A549 (cell line): ENCODE data around the gene TFB2M. TPM values are rescaled to one million over a fixed set of nuclear protein-coding genes. Genes with fewer than 3 reads are reported as not detected.

Source experiments
- ATAC-seq, 2 experiments: fragments of 200-7000 bp in 1 of 2; fragments of >200 bp in 1 of 2; cut with Nextera tagmentation in 1 of 2; cut with Tn5 transposase in 1 of 2; 3 replicates each; pipeline versions ENCODE4 v1.8.0 to v1.9.1; 2018 to 2020; ENCODE audit warnings: mild to moderate bottlenecking in 1 of 2, moderate library complexity in 1 of 2
- CTCF ChIA-PET: fragments of 300-600 bp; sonication (Branson Sonifier 250); formaldehyde crosslinking; extraction: SDS; loops from one replicate; lab custom pipeline; 2021; ENCODE audit warnings: antibody characterized with exemption, inconsistent platforms; lab: Yijun Ruan, JAX
- POLR2A ChIA-PET: fragments of 350-600 bp; formaldehyde crosslinking; extraction: SDS; loops from one replicate; lab custom pipeline; 2021; ENCODE audit warnings: antibody characterized with exemption, inconsistent platforms; lab: Yijun Ruan, JAX
- DNase-seq, 2 experiments: peaks; one replicate each; pipeline versions ENCODE4 v3.0.0 to v3.0.0-alpha.2; 2011 to 2016; ENCODE audit warnings: low read depth in 1 of 2, low spot score in 1 of 2
- FAIRE-seq: peaks from 2 replicates; lab custom pipeline; 2011; peaks lifted over from hg19 to GRCh38; lab: Jason Lieb, UNC
- H3K27ac ChIP-seq, 2 experiments: fragments of >200 bp; sonication (Bioruptor Twin); formaldehyde crosslinking; 3 replicates each; pipeline ENCODE4 v1.5.1; 2016 to 2017
- H3K4me1 ChIP-seq: fragments of >200 bp; sonication (Bioruptor Twin); formaldehyde crosslinking; 3 replicates; pipeline ENCODE4 v1.6.1; 2016
- H3K4me2 ChIP-seq: fragments of >200 bp; sonication (Bioruptor Twin); formaldehyde crosslinking; 3 replicates; pipeline ENCODE4 v1.6.1; 2016
- H3K4me3 ChIP-seq: fragments of >200 bp; sonication (Bioruptor Twin); formaldehyde crosslinking; 3 replicates; pipeline ENCODE4 v1.5.1; 2016
- H3K9me3 ChIP-seq: fragments of >200 bp; sonication (Bioruptor Twin); formaldehyde crosslinking; 3 replicates; pipeline ENCODE4 v1.6.1; 2016
- ATOH8 ChIP-seq: fragments of 250-450 bp; sonication (Bioruptor Pico); IDR thresholded peaks from 2 replicates; pipeline ENCODE4 v1.5.0; 2020; ENCODE audit warnings: low read depth, mild to moderate bottlenecking, moderate library complexity
- CBX8 ChIP-seq: fragments of 200-600 bp; sonication (generic); IDR thresholded peaks from 2 replicates; pipeline ENCODE4 v1.6.1; 2016
- EHF ChIP-seq: fragments of 250-450 bp; sonication (Bioruptor Pico); IDR thresholded peaks from 2 replicates; pipeline ENCODE4 v1.5.0; 2020; ENCODE audit warnings: mild to moderate bottlenecking
- EHMT2 ChIP-seq: fragments of 200-600 bp; sonication (generic); IDR thresholded peaks from 2 replicates; pipeline ENCODE4 v1.6.1; 2016; ENCODE audit warnings: antibody characterized with exemption, low read depth, mild to moderate bottlenecking, moderate library complexity
- EP300 ChIP-seq, 2 experiments: fragments of >200 bp; sonication (Bioruptor Twin); formaldehyde crosslinking; IDR thresholded peaks; 2 replicates in 1 of 2; 3 replicates in 1 of 2; pipeline ENCODE4 v1.6.1; 2016 to 2017
- FOSB ChIP-seq: fragments of 250-450 bp; sonication (Bioruptor Pico); IDR thresholded peaks from 2 replicates; pipeline ENCODE4 v1.5.0; 2020; ENCODE audit warnings: mild to moderate bottlenecking, moderate library complexity
- FOXS1 ChIP-seq: fragments of 250-450 bp; sonication (Bioruptor Pico); IDR thresholded peaks from 2 replicates; pipeline ENCODE4 v1.5.0; 2020; ENCODE audit warnings: mild to moderate bottlenecking, moderate library complexity
- HEYL ChIP-seq: fragments of 250-450 bp; sonication (Bioruptor Pico); IDR thresholded peaks from 2 replicates; pipeline ENCODE4 v1.8.0; 2021; ENCODE audit warnings: mild to moderate bottlenecking, moderate library complexity
- JUN ChIP-seq, 2 experiments: fragments of >200 bp; sonication (Bioruptor Twin); formaldehyde crosslinking; IDR thresholded peaks; 2 replicates in 1 of 2; 3 replicates in 1 of 2; pipeline ENCODE4 v1.6.1; 2016 to 2017
- MAX ChIP-seq: IDR thresholded peaks from 2 replicates; pipeline ENCODE4 v1.6.1; 2012
- MAZ ChIP-seq: fragments of 150-350 bp; IDR thresholded peaks from 2 replicates; pipeline ENCODE4 v1.6.1; 2014; ENCODE audit warnings: antibody characterized with exemption, low read depth, low read length, borderline replicate concordance
- MYC ChIP-seq: IDR thresholded peaks from 2 replicates; pipeline ENCODE4 v1.6.1; 2012; ENCODE audit warnings: mild to moderate bottlenecking, inconsistent platforms, low read length, improper control_type of control experiment, borderline replicate concordance
- PBX3 ChIP-seq: IDR thresholded peaks from 2 replicates; pipeline ENCODE4 v1.6.1; 2012
- POLR2A ChIP-seq: IDR thresholded peaks from 2 replicates; pipeline ENCODE4 v1.6.1; 2012; ENCODE audit warnings: mild to moderate bottlenecking, low read length
- RAD21 ChIP-seq, 2 experiments: fragments of >200 bp in 1 of 2; sonication (Bioruptor Twin) in 1 of 2; formaldehyde crosslinking in 1 of 2; IDR thresholded peaks in 1 of 2; conservative IDR thresholded peaks in 1 of 2; 2 replicates in 1 of 2; 3 replicates in 1 of 2; pipeline ENCODE4 v1.6.1; 2012 to 2018; ENCODE audit warnings: inconsistent platforms in 1 of 2
- RFX5 ChIP-seq: fragments of 450-650 bp; IDR thresholded peaks from 2 replicates; pipeline ENCODE4 v1.7.1; 2014; ENCODE audit warnings: antibody characterized with exemption, mild to moderate bottlenecking, moderate library complexity
- SMC3 ChIP-seq: fragments of >200 bp; sonication (Bioruptor Twin); formaldehyde crosslinking; IDR thresholded peaks from 3 replicates; pipeline ENCODE4 v1.6.1; 2018; ENCODE audit warnings: inconsistent platforms
- TP53 ChIP-seq: fragments of 250-450 bp; sonication (Bioruptor Pico); IDR thresholded peaks from 2 replicates; pipeline ENCODE4 v1.5.0; 2021; ENCODE audit warnings: mild to moderate bottlenecking, moderate library complexity
- USF2 ChIP-seq: fragments of 450-650 bp; IDR thresholded peaks from 2 replicates; pipeline ENCODE4 v1.6.1; 2014; ENCODE audit warnings: antibody characterized with exemption
- ZNF302 ChIP-seq: fragments of 250-450 bp; sonication (Bioruptor Pico); IDR thresholded peaks from 2 replicates; pipeline ENCODE4 v1.9.0; 2021; ENCODE audit warnings: inconsistent platforms, mild to moderate bottlenecking, moderate library complexity
- WGBS: methylation state at CpG from one replicate; pipeline ENCODE4 v1.1.6; 2017; ENCODE audit errors: missing lambda C conversion rate; 5-methylcytosine and 5-hydroxymethylcytosine counted together
- polyA plus RNA-seq, 4 experiments: library from polyadenylated mRNA; depleted of rRNA in 3 of 4; stranded (reverse); fragments of >200 nt; fragmentation: RNase III in 1 of 4; extraction: RNeasy Plus Mini Kit Qiagen cat#74134 plus additional on column Dnase treatment in 1 of 4; gene quantifications; 2 replicates in 3 of 4; 3 replicates in 1 of 4; pipeline ENCODE4 v1.2.3, GENCODE V29; 2011 to 2017
- TF ChIP-seq, protein P1 (sequence below): fragments of >200 bp; sonication (Bioruptor Twin); formaldehyde crosslinking; IDR thresholded peaks from 3 replicates; pipeline ENCODE4 v1.6.1; 2016
- TF ChIP-seq, protein P2 (sequence below): fragments of 250-450 bp; sonication (Bioruptor Pico); IDR thresholded peaks from 2 replicates; pipeline ENCODE4 v1.5.0; 2021; ENCODE audit warnings: mild to moderate bottlenecking, moderate library complexity, borderline replicate concordance

The TFB2M gene
- polyA plus RNA-seq, 2 of the 4 experiments (the other 2 are of a cell fraction), result 27.7 to 59.9 TPM

DNA sequence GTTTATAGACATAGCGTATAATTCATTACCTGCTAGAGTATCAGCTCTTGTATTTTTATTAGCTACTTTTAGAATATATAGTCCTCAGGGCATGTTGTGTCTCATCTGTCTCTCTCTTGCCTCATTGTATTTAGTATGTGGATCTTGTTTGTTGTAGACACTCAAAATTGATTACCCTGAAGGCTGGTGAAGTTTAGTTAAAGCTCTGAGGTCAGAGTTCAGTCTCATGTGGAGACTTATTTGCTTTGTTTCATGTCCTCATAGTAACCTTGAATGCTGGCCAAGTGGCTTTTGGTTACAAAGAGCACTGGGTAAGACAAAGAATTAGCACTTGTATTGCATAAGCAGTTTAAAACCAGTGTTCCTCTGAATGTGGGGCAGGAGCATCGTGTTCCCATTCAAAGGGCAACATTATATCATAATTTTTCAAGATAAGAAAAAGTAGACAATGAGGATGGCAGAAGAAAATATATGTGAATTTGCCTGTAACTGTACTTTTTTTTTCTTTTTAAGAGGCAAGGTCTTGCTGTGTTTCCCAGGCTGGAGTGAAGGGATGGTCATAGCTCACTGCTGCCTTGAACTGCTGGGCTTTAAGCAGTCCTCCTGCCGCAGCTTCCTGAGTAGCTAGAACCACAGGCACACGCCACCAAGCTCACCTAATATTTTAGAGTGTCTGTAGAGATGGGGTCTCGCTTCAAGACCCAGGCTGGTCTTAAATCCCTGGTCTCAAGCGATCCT is 17.6 kb upstream of the TFB2M start (continued):
- TF ChIP-seq ATOH8 (CRISPR knock-in tag), result no peak
- no peak for TF ChIP-seq TP53 (CRISPR knock-in tag)
- no peak for TF ChIP-seq RAD21 (conservative IDR thresholded peaks at IDR 0.05 in 1 of 2, IDR thresholded peaks at IDR 0.05 in 1 of 2)
- no peak for TF ChIP-seq MAZ
- TF ChIP-seq POLR2A, result no peak
- no peak for TF ChIP-seq MAX
- no peak for TF ChIP-seq RFX5
- no peak for TF ChIP-seq MYC
- TF ChIP-seq EHMT2, result no peak

- H3K4me2 ChIP-seq, result peak overlapping the region; percentile 53
- POLR2A ChIA-PET, result no interaction called here
- H3K4me1 ChIP-seq, result peaks cover 22% of the 10 kb centered on the region
- no peak for DNase-seq
- CTCF ChIA-PET, result no interaction called here
- no peak for FAIRE-seq
- TF ChIP-seq EHF (CRISPR knock-in tag) (no peak), PBX3 (no peak), TP53 (CRISPR knock-in tag) (no peak), RAD21 (conservative IDR thresholded peaks at IDR 0.05 in 1 of 2, IDR thresholded peaks at IDR 0.05 in 1 of 2) (no peak), JUN (IDR thresholded peaks at IDR 0.05) (no peak), USF2 (no peak), FOXS1 (no peak), SMC3 (no peak), EP300 (IDR thresholded peaks at IDR 0.05) (no peak), MAZ (no peak), CBX8 (no peak)
- TF ChIP-seq, protein P1, sequence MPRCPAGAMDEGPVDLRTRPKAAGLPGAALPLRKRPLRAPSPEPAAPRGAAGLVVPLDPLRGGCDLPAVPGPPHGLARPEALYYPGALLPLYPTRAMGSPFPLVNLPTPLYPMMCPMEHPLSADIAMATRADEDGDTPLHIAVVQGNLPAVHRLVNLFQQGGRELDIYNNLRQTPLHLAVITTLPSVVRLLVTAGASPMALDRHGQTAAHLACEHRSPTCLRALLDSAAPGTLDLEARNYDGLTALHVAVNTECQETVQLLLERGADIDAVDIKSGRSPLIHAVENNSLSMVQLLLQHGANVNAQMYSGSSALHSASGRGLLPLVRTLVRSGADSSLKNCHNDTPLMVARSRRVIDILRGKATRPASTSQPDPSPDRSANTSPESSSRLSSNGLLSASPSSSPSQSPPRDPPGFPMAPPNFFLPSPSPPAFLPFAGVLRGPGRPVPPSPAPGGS, result no peak
- ATAC-seq, result peak in 1 of 2 experiments; percentile 62; a peak in 3 of 6 replicates
- peak overlapping the region in 1 of 2 experiments; percentile 13; a peak in 1 of 6 replicates for H3K27ac ChIP-seq
- no peaks in the 10 kb centered on the region for H3K9me3 ChIP-seq
- WGBS, result 53% methylated on average over 2 of the region's 2 CpGs
- H3K4me3 ChIP-seq, result no peak overlapping the region
These were observed 17.0 kb upstream of the TFB2M start for GRCh38 chr1:246583056-246583440.

- Histone ChIP-seq H3K9me3 (no peaks in the 10 kb centered on the region), H3K4me3 (no peak overlapping the region), H3K4me1 (peaks cover 21% of the 10 kb centered on the region), H3K27ac (peak overlapping the region in 1 of 2 experiments; percentile 10; a peak in 1 of 6 replicates), H3K4me2 (peak overlapping the region; percentile 53)
- CTCF ChIA-PET, result no interaction called here
- no peak for TF ChIP-seq ZNF302 (CRISPR knock-in tag)
- TF ChIP-seq, protein P2, sequence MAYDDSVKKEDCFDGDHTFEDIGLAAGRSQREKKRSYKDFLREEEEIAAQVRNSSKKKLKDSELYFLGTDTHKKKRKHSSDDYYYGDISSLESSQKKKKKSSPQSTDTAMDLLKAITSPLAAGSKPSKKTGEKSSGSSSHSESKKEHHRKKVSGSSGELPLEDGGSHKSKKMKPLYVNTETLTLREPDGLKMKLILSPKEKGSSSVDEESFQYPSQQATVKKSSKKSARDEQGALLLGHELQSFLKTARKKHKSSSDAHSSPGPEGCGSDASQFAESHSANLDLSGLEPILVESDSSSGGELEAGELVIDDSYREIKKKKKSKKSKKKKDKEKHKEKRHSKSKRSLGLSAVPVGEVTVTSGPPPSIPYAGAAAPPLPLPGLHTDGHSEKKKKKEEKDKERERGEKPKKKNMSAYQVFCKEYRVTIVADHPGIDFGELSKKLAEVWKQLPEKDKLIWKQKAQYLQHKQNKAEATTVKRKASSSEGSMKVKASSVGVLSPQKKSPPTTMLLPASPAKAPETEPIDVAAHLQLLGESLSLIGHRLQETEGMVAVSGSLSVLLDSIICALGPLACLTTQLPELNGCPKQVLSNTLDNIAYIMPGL (CRISPR knock-in tag), result no peak
- TF ChIP-seq FOSB (CRISPR knock-in tag), result no peak
- TF ChIP-seq HEYL (CRISPR knock-in tag), result no peak
- FAIRE-seq (no peak), DNase-seq (no peak), ATAC-seq (peak in 1 of 2 experiments; percentile 54; a peak in 3 of 6 replicates)
- 82% methylated on average over 17 of the region's 17 CpGs for WGBS
- POLR2A ChIA-PET, result no interaction called here
These were observed 16.4 kb upstream of the TFB2M start for GRCh38 chr1:246582301-246583055.
